SK-N-SH (cell line): ENCODE measurements around the gene RB1. TPM values are rescaled to one million over a fixed set of nuclear protein-coding genes. Genes with fewer than 3 reads are reported as not detected.
A peak's percentile ranks its signal among the peaks of the same experiment; 100 is the strongest.

Source experiments
- CTCF ChIA-PET: fragments of 300-600, 350-600 bp; formaldehyde crosslinking; extraction: SDS; loops from one replicate; lab custom pipeline; 2021; lab: Yijun Ruan, JAX
- POLR2A ChIA-PET: fragments of 350-600 bp; sonication (Branson Sonifier 250); formaldehyde crosslinking; extraction: SDS; loops from one replicate; lab custom pipeline; 2020; ENCODE audit warnings: antibody characterized with exemption, inconsistent platforms; lab: Yijun Ruan, JAX
- DNase-seq: peaks from one replicate; pipeline ENCODE4 v3.0.0; 2012
- H2AFZ ChIP-seq: fragments of 200-600 bp; sonication (generic); 2 replicates; pipeline ENCODE4 v1.8.1; 2016; ENCODE audit warnings: antibody characterized with exemption, mild to moderate bottlenecking, low read depth
- H3F3A ChIP-seq: fragments of 200-600 bp; sonication (generic); replicated peaks from 2 replicates; pipeline ENCODE3; 2016; ENCODE audit warnings: antibody characterized with exemption, mild to moderate bottlenecking; ENCODE audit not compliant: insufficient read depth
- H3K27ac ChIP-seq, 2 experiments: fragments of 200-500 bp in 1 of 2; fragments of 200-600 bp in 1 of 2; sonication (Bioruptor generic) in 1 of 2; sonication (generic), shearing (Covaris generic) in 1 of 2; 2 replicates each; pipeline versions ENCODE4 v1.5.1 to v1.6.1; 2014 to 2016; ENCODE audit warnings: low read depth in 2 of 2, inconsistent platforms in 1 of 2, low read length in 1 of 2, mild to moderate bottlenecking in 1 of 2, mixed read lengths in 1 of 2
- H3K27me3 ChIP-seq: fragments of 200-600 bp; sonication (generic), shearing (Covaris generic); 2 replicates; pipeline ENCODE4 v1.6.1; 2016; ENCODE audit warnings: mixed run types; ENCODE audit not compliant: insufficient read depth
- H3K36me3 ChIP-seq, 2 experiments: fragments of 200-500 bp in 1 of 2; fragments of 200-600 bp in 1 of 2; sonication (Bioruptor generic) in 1 of 2; sonication (generic) in 1 of 2; replicated peaks in 1 of 2; 2 replicates each; pipeline versions ENCODE3 to v1.5.1; 2014 to 2016; ENCODE audit warnings: low read length in 1 of 2, mild to moderate bottlenecking in 1 of 2; ENCODE audit not compliant: insufficient read depth in 2 of 2, control insufficient read depth in 1 of 2
- H3K4me1 ChIP-seq, 2 experiments: fragments of 200-500 bp in 1 of 2; fragments of 200-600 bp in 1 of 2; sonication (Bioruptor generic) in 1 of 2; sonication (generic), shearing (Covaris generic) in 1 of 2; 2 replicates each; pipeline versions ENCODE4 v1.5.1 to v1.6.1; 2014 to 2016; ENCODE audit warnings: low read depth in 1 of 2, low read length in 1 of 2, mixed run types in 1 of 2; ENCODE audit not compliant: insufficient read depth in 2 of 2, control insufficient read depth in 1 of 2
- H3K4me2 ChIP-seq: fragments of 200-600 bp; sonication (generic), shearing (Covaris generic); 2 replicates; pipeline ENCODE4 v1.6.1; 2017; ENCODE audit warnings: mixed run types
- H3K4me3 ChIP-seq, 2 experiments: fragments of 200-500 bp in 1 of 2; fragments of 200-600 bp in 1 of 2; sonication (Bioruptor generic) in 1 of 2; sonication (generic), shearing (Covaris generic) in 1 of 2; 2 replicates each; pipeline versions ENCODE4 v1.5.1 to v1.8.1; 2014 to 2016; ENCODE audit warnings: low read depth in 2 of 2, inconsistent platforms in 1 of 2, low read length in 1 of 2, mild to moderate bottlenecking in 1 of 2, mixed read lengths in 1 of 2, moderate library complexity in 1 of 2
- H3K79me2 ChIP-seq: fragments of 200-600 bp; sonication (generic); 2 replicates; pipeline ENCODE4 v1.8.1; 2017; ENCODE audit warnings: mild to moderate bottlenecking; ENCODE audit not compliant: insufficient read depth
- H3K9ac ChIP-seq: fragments of 200-600 bp; sonication (generic); 2 replicates; pipeline ENCODE4 v1.6.1; 2017; ENCODE audit warnings: mixed run types
- H3K9me2 ChIP-seq: fragments of 200-600 bp; sonication (generic); 2 replicates; pipeline ENCODE4 v1.6.1; 2017; ENCODE audit warnings: mixed run types
- H3K9me3 ChIP-seq: fragments of 200-600 bp; sonication (generic); 2 replicates; pipeline ENCODE4 v1.6.1; 2017; ENCODE audit warnings: mixed run types, mild to moderate bottlenecking, moderate library complexity
- H4K20me1 ChIP-seq: fragments of 200-600 bp; sonication (generic); 2 replicates; pipeline ENCODE4 v1.6.1; 2017; ENCODE audit warnings: mild to moderate bottlenecking, mixed run types; ENCODE audit not compliant: insufficient read depth
- CHD2 ChIP-seq: fragments of 150-350 bp; IDR thresholded peaks from 2 replicates; pipeline ENCODE4 v1.6.1; 2018; ENCODE audit warnings: low read length; ENCODE audit not compliant: partially characterized antibody
- CTCF ChIP-seq: fragments of 200-600 bp; sonication (generic); IDR thresholded peaks from 2 replicates; pipeline ENCODE4 v1.6.1; 2017; ENCODE audit warnings: antibody characterized with exemption, mild to moderate bottlenecking, moderate library complexity
- FOSL2 ChIP-seq: IDR thresholded peaks from 2 replicates; pipeline ENCODE4 v1.4.0; 2012; ENCODE audit warnings: low read depth, mild to moderate bottlenecking, moderate library complexity, borderline replicate concordance
- GABPA ChIP-seq: IDR thresholded peaks from 2 replicates; pipeline ENCODE4 v1.4.0; 2012; ENCODE audit warnings: low read depth, mild to moderate bottlenecking
- GATA2 ChIP-seq: sonication (generic); formaldehyde crosslinking; IDR thresholded peaks from 2 replicates; pipeline ENCODE4 v1.5.0; 2020; ENCODE audit warnings: mild to moderate bottlenecking, missing genetic modification reagents
- JUND ChIP-seq: IDR thresholded peaks from 2 replicates; pipeline ENCODE4 v1.4.0; 2012
- MEF2A ChIP-seq: IDR thresholded peaks from 2 replicates; pipeline ENCODE4 v1.4.0; 2012; ENCODE audit warnings: low read depth, borderline replicate concordance
- NFIC ChIP-seq: IDR thresholded peaks from 2 replicates; pipeline ENCODE4 v1.4.0; 2012; ENCODE audit warnings: borderline replicate concordance
- PBX3 ChIP-seq: IDR thresholded peaks from 2 replicates; pipeline ENCODE4; 2012
- RCOR1 ChIP-seq: fragments of 150-350 bp; IDR thresholded peaks from 2 replicates; pipeline ENCODE4 v1.6.1; 2017; ENCODE audit warnings: antibody characterized with exemption, low read length
- RFX5 ChIP-seq: IDR thresholded peaks from 2 replicates; pipeline ENCODE4 v1.6.1; 2012; ENCODE audit warnings: mild to moderate bottlenecking, improper control_type of control experiment, low read length
- RXRA ChIP-seq: IDR thresholded peaks from 2 replicates; pipeline ENCODE4 v1.4.0; 2012; ENCODE audit warnings: low read depth, mild to moderate bottlenecking, borderline replicate concordance
- SMC3 ChIP-seq: IDR thresholded peaks from 2 replicates; pipeline ENCODE4 v1.6.1; 2012; ENCODE audit warnings: low read depth, low read length, improper control_type of control experiment
- TAF1 ChIP-seq: IDR thresholded peaks from 2 replicates; pipeline ENCODE4 v1.6.1; 2012; ENCODE audit warnings: low read depth, mild to moderate bottlenecking, low read length, moderate library complexity, borderline replicate concordance
- TCF12 ChIP-seq: IDR thresholded peaks from 2 replicates; pipeline ENCODE4 v1.4.0; 2012
- TEAD4 ChIP-seq: IDR thresholded peaks from 2 replicates; pipeline ENCODE4 v1.4.0; 2012; ENCODE audit warnings: mild to moderate bottlenecking, borderline replicate concordance; ENCODE audit not compliant: insufficient read depth
- USF1 ChIP-seq: IDR thresholded peaks from 2 replicates; pipeline ENCODE4 v1.4.0; 2012; ENCODE audit warnings: low read depth, borderline replicate concordance
- USF2 ChIP-seq: fragments of 150-350 bp; IDR thresholded peaks from 2 replicates; pipeline ENCODE4 v1.6.1; 2017; ENCODE audit warnings: antibody characterized with exemption, low read length, low read depth, borderline replicate concordance
- YY1 ChIP-seq: IDR thresholded peaks from 2 replicates; pipeline ENCODE4 v1.4.0; 2012; ENCODE audit warnings: low read depth, mild to moderate bottlenecking
- WGBS: methylation state at CpG from one replicate; pipeline ENCODE4 v1.1.6; 2017; ENCODE audit warnings: low lambda C conversion rate; 5-methylcytosine and 5-hydroxymethylcytosine counted together
- polyA plus RNA-seq, 3 experiments: library from polyadenylated mRNA; depleted of rRNA; stranded (reverse); fragments of >200 nt; gene quantifications; 2 replicates each; pipeline ENCODE4 v1.2.3, GENCODE V29; 2012

The RB1 gene
- polyA plus RNA-seq, 1 of the 3 experiments (the other 2 are of a cell fraction): 11.5 TPM

DNA sequence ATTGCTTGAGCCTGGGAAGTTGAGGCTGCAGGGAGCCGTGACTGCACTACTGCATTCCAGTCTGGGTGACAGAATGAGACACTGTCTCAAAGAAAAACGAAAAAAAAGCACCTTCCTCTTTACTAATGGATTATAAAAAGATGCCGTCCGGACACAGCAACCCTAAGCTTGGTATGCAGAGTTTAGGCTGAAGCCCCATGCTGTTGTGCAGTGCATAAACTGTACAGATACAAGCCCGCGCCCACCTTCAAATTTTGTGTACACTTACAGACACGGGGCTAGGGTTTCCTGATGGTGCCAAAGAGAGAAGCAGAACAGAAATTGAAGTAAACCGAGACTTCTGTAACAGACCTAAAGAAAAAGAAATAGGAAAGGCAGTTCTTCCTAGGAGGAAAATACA is 100.4 kb downstream of the RB1 start:
- H3K9me2 ChIP-seq: no peaks in the 10 kb centered on the region
- peaks cover 3 to 16% of the 10 kb centered on the region in 2 experiments for H3K36me3 ChIP-seq
- 95% methylated on average over 8 of the region's 8 CpGs for WGBS
- H3K27ac ChIP-seq: no peak overlapping the region
- POLR2A ChIA-PET: no interaction called here
- DNase-seq: no peak
- no peak overlapping the region for H3K9ac ChIP-seq
- no peaks in the 10 kb centered on the region for H3K79me2 ChIP-seq
- H3K9me3 ChIP-seq: no peaks in the 10 kb centered on the region
- CTCF ChIA-PET: interaction anchor here (1.5 kb wide), 1 partner anchor 69 kb away, joined by 4 read pairs; no protein-coding TSS in a partner anchor
- H4K20me1 ChIP-seq: no peaks in the 10 kb centered on the region
- no peak overlapping the region for H3K4me3 ChIP-seq
- peaks cover 0 to 27% of the 10 kb centered on the region in 2 experiments; a peak in 3 of 4 replicates for H3K4me1 ChIP-seq
- H3K27me3 ChIP-seq: no peaks in the 10 kb centered on the region
- no peak overlapping the region for H2AFZ ChIP-seq
- TF ChIP-seq MEF2A (no peak), TAF1 (no peak), RXRA (no peak), RFX5 (no peak), RCOR1 (no peak), NFIC (no peak), GATA2 (CRISPR knock-in tag) (no peak), USF1 (no peak), TEAD4 (no peak), FOSL2 (no peak), USF2 (no peak), JUND (no peak), SMC3 (no peak), GABPA (no peak)
- no peak overlapping the region for H3K4me2 ChIP-seq
- peaks cover 21% of the 10 kb centered on the region for H3F3A ChIP-seq

DNA sequence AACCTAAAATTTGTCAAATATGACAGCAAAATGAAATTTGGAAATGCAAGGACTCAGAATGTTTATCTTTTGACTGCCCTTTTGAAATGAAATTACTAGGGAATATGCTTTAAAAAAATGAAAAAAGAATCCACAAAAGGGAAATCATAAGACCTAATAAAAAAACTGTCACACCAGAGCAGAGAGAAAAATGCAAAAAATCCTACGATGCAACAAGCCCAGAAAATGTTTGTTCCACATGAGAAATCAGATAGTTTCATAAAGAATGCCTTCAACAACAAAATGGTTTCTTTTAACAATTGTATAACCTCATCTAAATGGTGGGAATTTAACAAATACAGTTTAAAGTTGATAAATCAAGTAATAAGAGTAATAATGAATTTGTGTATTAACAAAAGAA is 101.4 kb downstream of the RB1 start:
- H3K9ac ChIP-seq: no peak overlapping the region
- no peaks in the 10 kb centered on the region for H3K79me2 ChIP-seq
- H3K36me3 ChIP-seq: peaks cover 3 to 16% of the 10 kb centered on the region in 2 experiments
- no peak for TF ChIP-seq CTCF
- TF ChIP-seq PBX3: no peak
- TF ChIP-seq FOSL2: no peak
- no peak for TF ChIP-seq YY1
- no peak for TF ChIP-seq TCF12
- no peak for TF ChIP-seq JUND
- no peak for TF ChIP-seq CHD2
- H3F3A ChIP-seq: peaks cover 21% of the 10 kb centered on the region
- no peaks in the 10 kb centered on the region for H3K9me3 ChIP-seq
- WGBS: 91% methylated on average over 1 of the region's 1 CpG
- CTCF ChIA-PET: no interaction called here
- H3K27ac ChIP-seq: peak overlapping the region in 1 of 2 experiments; percentile 34; a peak in 1 of 4 replicates
- POLR2A ChIA-PET: no interaction called here
- H3K27me3 ChIP-seq: no peaks in the 10 kb centered on the region
- peaks cover 0 to 16% of the 10 kb centered on the region in 2 experiments; a peak in 3 of 4 replicates for H3K4me1 ChIP-seq
- H3K4me2 ChIP-seq: no peak overlapping the region
- no peak overlapping the region for H3K4me3 ChIP-seq
- H2AFZ ChIP-seq: no peak overlapping the region
- no peaks in the 10 kb centered on the region for H4K20me1 ChIP-seq
- no peak for DNase-seq
- H3K9me2 ChIP-seq: no peaks in the 10 kb centered on the region
